Measurements from ENCODE around the gene TCEAL1.
"Not testable (repeated sequence)": the region's sequence is repeated elsewhere in the genome, so short reads cannot be mapped to it uniquely, and the experiment has no call there.

The TCEAL1 gene

GRCh38 chrX:103635436-103635835 is 6.7 kb downstream of the TCEAL1 start:
- DNase-seq (ENCODE audit: low read depth in 3 of 3): no peak

- no peak for DNase-seq (ENCODE audit: low read depth in 3 of 3)
Measured at GRCh38 chrX:103637604-103638338, 9.0 kb downstream of the TCEAL1 start.

- not testable (repeated sequence) for DNase-seq (ENCODE audit: low read depth in 3 of 3)
Measured at GRCh38 chrX:103638479-103639346, 9.9 kb downstream of the TCEAL1 start.

GRCh38 chrX:103640401-103641155 is 11.8 kb downstream of the TCEAL1 start:
- DNase-seq (ENCODE audit: low read depth in 3 of 3): no peak

GRCh38 chrX:103644125-103644524 is 15.3 kb downstream of the TCEAL1 start:
- no peak for DNase-seq (ENCODE audit: low read depth in 3 of 3)

- no peak for DNase-seq (ENCODE audit: low read depth in 3 of 3)
Measured at GRCh38 chrX:103647630-103648029, 18.9 kb downstream of the TCEAL1 start.

- no peak for DNase-seq (ENCODE audit: low read depth in 3 of 3)
Measured at GRCh38 chrX:103651151-103651773, 22.5 kb downstream of the TCEAL1 start.

GRCh38 chrX:103655230-103656000 is 26.6 kb downstream of the TCEAL1 start:
- DNase-seq (ENCODE audit: low read depth in 3 of 3): not testable (repeated sequence)

GRCh38 chrX:103656617-103657016 is 27.8 kb downstream of the TCEAL1 start:
- DNase-seq (ENCODE audit: low read depth in 3 of 3): no peak

GRCh38 chrX:103657066-103657465 is 28.3 kb downstream of the TCEAL1 start:
- DNase-seq (ENCODE audit: low read depth in 3 of 3): not testable (repeated sequence)

- DNase-seq (ENCODE audit: low read depth in 3 of 3): no peak
Measured at GRCh38 chrX:103658681-103659433, 30.1 kb downstream of the TCEAL1 start.

- not testable (repeated sequence) for DNase-seq (ENCODE audit: low read depth in 3 of 3)
Measured at GRCh38 chrX:103659460-103659859, 30.7 kb downstream of the TCEAL1 start.

- DNase-seq (ENCODE audit: low read depth in 3 of 3): no peak
Measured at GRCh38 chrX:103663981-103664762, 35.4 kb downstream of the TCEAL1 start.

GRCh38 chrX:103666202-103667107 is 37.7 kb downstream of the TCEAL1 start:
- DNase-seq (ENCODE audit: low read depth in 3 of 3): no peak

GRCh38 chrX:103669745-103670144 is 41.0 kb downstream of the TCEAL1 start:
- DNase-seq (ENCODE audit: low read depth in 3 of 3): no peak

GRCh38 chrX:103674531-103675454 is 46.0 kb downstream of the TCEAL1 start:
- no peak for DNase-seq (ENCODE audit: low read depth in 3 of 3)

Measured in stimulated activated CD4-positive, alpha-beta T cell treated with anti-CD3 and anti-CD28 coated beads, TNF-alpha, amount 100 ng/mL, for 24 hours (primary cell).